ENCODE data around the gene RAP2A.

GRCh38 chr13:97515643-97516042 is 81.7 kb downstream of the RAP2A start:
- TF ChIP-seq EZH2 (IDR thresholded peaks at IDR 0.05; ENCODE audit: borderline replicate concordance, low read depth, low read length, poor library complexity, severe bottlenecking): no peak
- TF ChIP-seq CTCF (conservative IDR thresholded peaks at IDR 0.05; ENCODE audit: low read depth, low read length): no peak
